ENCODE data around the gene PSMA6.
"Not testable (repeated sequence)": the region's sequence is repeated elsewhere in the genome, so short reads cannot be mapped to it uniquely, and the experiment has no call there.

PSMA6 gene

DNA sequence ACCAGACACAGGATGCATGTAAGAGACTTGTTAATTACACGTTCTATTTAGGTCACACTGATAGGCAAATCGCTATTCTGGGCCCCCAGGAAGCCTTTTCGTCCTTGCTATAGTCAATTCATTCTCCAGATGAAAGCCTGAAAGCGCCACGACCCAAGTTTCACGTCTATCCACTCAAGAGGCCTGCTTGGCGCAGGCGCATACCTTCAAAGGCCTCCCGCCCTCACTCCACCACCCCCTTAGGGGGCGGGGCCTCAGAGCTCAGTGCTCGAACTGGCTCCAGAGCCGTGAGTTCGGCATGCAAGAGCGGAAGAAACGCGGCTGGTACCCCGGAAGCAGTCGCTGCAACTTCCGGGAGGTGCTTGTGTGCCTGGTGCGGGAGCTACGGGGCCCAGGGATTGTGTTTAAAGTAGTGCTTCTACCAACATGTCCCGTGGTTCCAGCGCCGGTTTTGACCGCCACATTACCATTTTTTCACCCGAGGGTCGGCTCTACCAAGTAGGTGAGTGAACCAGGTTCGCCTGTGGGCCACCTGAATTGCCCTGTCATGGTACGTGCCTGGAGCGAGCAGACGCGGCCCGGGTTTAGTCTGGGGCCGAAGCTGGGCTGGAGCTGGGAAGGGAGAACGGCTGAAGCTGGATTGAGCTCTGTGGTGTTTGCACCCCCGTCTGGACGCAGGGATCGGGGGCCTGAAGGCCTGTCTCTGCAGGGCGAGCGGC, at the start of gene PSMA6:
TSS of gene PSMA6 (plus strand) at position 332 of the 719 bp plus-strand sequence. CDS start at position 427, 95 bp downstream.
- peak; percentile 98 to 99 for DNase-seq (ENCODE audit: low read depth in 1 of 2, low spot score in 1 of 2)

DNA sequence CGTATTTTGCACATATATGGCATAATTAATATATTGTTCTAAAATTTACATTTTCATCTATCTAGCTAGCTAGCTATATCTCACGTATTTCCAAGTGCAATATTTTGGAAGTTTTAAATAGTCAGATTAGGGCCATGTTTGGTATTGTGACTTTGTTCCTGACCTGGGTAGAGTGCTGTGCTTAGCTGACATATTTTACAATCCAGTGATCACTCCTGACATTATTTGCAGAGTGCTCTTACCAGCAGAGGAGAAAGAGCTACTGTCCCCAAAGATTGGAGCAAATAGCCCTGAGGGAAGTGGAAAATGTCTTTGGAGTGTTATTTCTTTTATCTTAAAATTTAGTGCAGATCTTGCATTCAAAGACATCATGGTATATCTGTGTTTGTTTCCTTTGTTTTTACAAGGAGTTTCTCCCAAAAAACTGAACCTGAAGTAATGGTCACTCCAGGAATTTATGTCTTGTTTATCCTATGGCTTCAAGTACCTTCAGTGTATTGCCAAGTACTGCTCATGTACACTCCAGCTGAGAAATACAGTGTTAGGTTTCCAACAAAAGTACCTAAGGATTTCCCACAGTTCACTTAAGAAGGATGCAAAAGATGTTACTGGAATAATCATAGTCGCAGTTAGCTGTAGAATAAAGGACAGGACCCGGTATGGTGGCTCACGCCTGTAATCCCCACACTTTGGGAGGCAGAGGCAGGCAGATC, 49.4 kb upstream of the PSMA6 start:
- no peak for DNase-seq (ENCODE audit: low read depth in 1 of 2, low spot score in 1 of 2)

- no peak for DNase-seq (ENCODE audit: low read depth in 1 of 2, low spot score in 1 of 2)
These were observed 48.2 kb upstream of the PSMA6 start for GRCh38 chr14:35243956-35244355.

DNA sequence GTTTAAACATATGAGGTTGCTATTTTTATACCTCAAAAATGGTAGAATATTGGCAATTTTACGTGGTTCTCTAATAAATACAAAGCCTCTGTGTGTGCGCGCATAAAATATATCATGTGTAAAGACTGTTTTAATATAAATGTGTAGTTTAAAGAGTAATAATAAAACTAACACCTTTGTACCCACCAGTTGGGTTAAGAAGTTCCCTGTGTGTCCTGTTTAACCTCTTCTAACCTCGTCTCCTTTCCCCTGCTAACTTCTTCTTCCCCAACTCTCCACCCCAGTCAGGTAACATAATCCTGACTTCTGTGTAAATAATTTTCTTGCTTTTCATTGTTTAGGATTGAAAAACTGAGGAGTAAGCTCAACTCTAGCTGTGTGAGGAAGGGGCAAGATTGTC, 47.6 kb upstream of the PSMA6 start:
- DNase-seq (ENCODE audit: low read depth in 1 of 2, low spot score in 1 of 2), result no peak

GRCh38 chr14:35245051-35245450, 47.1 kb upstream of the PSMA6 start:
- no peak for DNase-seq (ENCODE audit: low read depth in 1 of 2, low spot score in 1 of 2)

DNA sequence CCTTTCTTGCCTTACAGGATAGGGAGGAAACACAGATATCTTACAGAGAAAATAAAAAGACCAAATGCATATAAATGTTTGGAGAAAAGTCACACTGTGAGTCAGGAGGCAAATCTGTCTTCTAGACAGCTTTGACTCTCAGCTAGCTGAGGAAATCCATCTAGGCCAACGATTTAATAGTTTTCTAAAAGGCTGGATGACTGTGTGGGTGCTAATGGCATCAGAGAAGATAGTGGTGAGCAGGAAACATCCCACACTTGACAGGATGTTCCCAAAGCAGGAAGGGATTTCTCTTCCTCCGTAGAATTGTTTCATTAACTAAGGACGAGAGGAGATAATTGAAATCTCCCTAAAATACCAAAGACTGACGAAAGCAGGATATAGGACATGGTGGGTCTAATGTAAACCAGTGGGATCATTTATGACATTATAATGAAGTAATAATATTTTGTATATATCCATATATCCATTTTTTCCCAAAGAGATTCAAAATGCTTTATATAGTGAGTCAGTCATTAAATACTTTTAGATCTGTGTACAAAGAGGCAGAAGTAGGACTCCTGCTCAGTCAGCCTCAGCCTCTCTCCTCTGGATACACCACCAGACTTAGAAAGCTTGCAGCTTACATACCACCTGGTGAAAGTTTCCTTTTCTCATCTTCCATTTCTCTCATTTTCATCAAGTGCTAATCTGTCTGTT, 44.3 kb upstream of the PSMA6 start:
- DNase-seq (ENCODE audit: low read depth in 1 of 2, low spot score in 1 of 2), result no peak

DNA sequence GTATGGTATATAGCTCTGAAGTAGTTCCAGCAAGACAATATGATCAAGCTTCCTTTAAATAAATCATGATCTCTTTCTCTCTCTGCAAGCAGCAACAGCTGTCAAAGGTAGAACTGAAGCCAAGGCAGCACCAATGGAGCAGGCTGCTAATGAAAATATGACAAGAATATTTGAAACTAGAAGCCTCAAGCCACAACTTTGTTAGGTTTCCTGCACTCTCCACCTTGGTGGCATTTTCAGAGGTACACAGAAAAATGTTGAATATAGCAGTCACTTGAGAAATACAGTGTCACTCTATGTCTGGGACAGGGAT, 43.8 kb upstream of the PSMA6 start:
- DNase-seq (ENCODE audit: low read depth in 1 of 2, low spot score in 1 of 2), result no peak

- no peak for DNase-seq (ENCODE audit: low read depth in 1 of 2, low spot score in 1 of 2)
These were observed 41.9 kb upstream of the PSMA6 start for GRCh38 chr14:35250319-35250718.

- no peak for DNase-seq (ENCODE audit: low read depth in 1 of 2, low spot score in 1 of 2)
These were observed 39.7 kb upstream of the PSMA6 start for GRCh38 chr14:35252451-35252868.

- not testable (repeated sequence) for DNase-seq (ENCODE audit: low read depth in 1 of 2, low spot score in 1 of 2)
These were observed 39.1 kb upstream of the PSMA6 start for GRCh38 chr14:35253056-35253455.

DNA sequence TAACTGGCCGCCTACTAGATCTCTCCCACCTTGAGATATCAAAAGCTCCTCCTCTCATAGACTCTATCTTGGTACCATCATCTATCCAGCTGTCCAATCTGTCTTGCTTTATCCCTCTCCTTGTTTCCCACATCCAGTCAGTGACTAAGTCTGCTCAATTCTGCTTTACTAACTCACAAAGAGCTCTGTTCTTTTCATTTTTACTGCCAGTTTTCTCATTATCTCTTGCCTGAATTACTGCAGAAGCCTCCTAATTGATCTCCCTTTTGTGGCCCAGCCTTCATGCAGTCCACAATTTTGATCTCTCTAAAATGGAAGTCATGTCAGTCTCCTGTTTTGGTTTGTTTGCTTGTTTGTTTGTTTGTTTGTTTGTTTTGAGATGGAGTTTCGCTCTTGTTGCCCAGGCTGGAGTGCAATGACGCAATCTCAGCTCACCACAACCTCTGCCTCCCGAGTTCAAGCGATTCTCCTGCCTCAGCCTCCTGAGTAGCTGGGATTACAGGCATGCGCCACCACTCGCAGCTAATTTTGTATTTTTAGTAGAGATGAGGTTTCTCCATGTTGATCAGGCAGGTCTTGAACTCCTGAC, 38.1 kb upstream of the PSMA6 start:
- not testable (repeated sequence) for DNase-seq (ENCODE audit: low read depth in 1 of 2, low spot score in 1 of 2)

GRCh38 chr14:35254736-35255135, 37.4 kb upstream of the PSMA6 start:
- no peak for DNase-seq (ENCODE audit: low read depth in 1 of 2, low spot score in 1 of 2)

DNA sequence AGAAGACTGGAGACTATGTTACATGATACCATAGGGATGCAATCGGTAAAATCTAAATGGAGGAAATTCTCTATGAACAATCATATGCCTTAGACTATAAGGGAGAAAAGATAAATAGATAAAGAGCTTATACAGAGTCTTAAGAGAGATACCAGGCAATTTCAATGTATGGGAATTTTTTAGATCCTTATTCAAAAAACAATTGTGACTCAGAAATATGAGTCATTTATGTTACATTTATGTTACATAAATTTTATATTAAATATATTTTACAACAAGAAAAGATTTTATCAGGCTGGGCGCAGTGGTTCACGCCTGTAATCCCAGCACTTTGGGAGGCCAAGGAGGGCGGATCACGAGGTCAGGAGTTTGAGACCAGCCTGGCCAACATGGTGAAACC, 36.5 kb upstream of the PSMA6 start:
- no peak for DNase-seq (ENCODE audit: low read depth in 1 of 2, low spot score in 1 of 2)

- no peak for DNase-seq (ENCODE audit: low read depth in 1 of 2, low spot score in 1 of 2)
These were observed 34.4 kb upstream of the PSMA6 start for GRCh38 chr14:35257809-35258208.

GRCh38 chr14:35258420-35258819, 33.8 kb upstream of the PSMA6 start:
- no peak for DNase-seq (ENCODE audit: low read depth in 1 of 2, low spot score in 1 of 2)

DNA sequence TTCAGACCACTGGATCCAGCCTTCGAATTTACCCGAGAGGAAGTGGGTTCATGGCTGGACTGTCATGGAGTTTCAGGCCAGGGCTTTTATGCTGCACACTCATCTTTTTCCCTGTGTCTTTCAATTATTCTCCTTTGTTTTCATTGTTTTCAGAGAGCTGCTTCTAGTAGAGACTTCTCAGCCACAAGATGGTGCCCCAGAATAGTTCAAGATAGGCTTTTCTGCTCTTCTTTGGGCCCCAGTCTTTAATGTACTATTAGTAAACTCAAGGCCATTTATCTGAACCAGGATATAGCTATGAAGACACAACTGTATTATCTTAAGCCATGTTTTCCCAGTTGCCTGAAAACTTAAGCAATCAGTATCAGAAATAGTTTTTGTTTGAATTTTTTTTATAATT, 30.4 kb upstream of the PSMA6 start:
- DNase-seq (ENCODE audit: low read depth in 1 of 2, low spot score in 1 of 2), result no peak

- DNase-seq (ENCODE audit: low read depth in 1 of 2, low spot score in 1 of 2), result no peak
These were observed 29.7 kb upstream of the PSMA6 start for GRCh38 chr14:35262436-35262835.

- DNase-seq (ENCODE audit: low read depth in 1 of 2, low spot score in 1 of 2), result no peak
These were observed 23.2 kb upstream of the PSMA6 start for GRCh38 chr14:35268946-35269345.

- no peak for DNase-seq (ENCODE audit: low read depth in 1 of 2, low spot score in 1 of 2)
These were observed 17.4 kb upstream of the PSMA6 start for GRCh38 chr14:35274805-35275204.

DNA sequence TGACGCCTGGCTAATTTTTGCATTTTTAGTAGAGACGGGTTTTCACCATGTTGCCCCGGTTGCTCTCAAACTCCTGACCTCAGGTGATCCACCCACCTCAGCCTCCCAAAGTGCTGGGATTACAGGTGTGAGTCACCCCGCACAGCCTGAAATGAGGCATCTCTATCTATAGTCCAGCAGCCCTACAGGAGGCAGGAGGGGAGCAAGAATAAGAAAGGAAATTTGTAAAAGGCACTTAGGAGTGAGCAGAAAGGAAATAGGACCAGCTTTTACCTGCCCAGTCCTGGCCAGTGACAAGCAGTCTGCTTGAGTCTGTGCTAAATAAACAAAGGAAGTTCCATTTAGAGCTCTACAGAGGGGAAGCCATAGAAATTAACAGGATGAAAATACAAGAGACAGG, 15.0 kb upstream of the PSMA6 start:
- DNase-seq (ENCODE audit: low read depth in 1 of 2, low spot score in 1 of 2), result no peak

DNA sequence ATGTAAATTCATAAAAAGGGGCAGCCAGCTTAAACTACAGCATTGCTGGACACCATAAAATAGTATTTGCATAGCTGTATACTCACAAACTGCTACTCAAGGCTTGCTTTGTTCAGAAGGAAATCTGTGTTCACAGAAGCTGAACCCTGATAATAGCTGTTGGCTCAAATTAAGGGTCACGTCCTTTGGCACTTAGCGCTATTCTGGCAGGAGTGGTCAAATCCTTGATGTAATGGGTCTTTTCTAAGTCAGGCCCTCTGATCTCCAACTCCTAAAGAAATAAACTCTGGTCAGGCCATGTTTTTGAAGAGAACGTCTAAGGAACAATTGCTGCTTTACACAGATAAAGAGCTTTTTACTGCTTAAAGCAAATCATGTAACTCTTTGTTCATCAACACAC, 12.8 kb upstream of the PSMA6 start:
- DNase-seq (ENCODE audit: low read depth in 1 of 2, low spot score in 1 of 2), result no peak

DNA sequence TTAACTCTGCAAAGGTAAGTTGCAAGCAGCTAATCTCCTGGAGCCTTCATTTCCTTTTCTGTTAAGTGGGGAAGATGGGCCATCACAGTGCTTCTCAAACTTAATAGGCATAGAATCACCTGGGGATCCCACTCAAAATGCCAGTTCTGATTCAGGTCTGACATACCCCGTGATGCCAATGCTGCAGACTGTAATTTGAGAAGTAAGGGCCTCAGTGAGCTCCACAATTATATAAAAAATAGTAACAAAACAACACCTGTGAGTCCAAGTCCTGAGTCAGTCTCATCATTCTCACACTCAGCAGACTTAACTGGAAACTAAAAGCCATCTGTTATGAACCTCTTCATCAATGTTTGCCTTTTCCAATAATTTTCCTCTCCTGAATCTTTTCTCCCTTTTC, 10.8 kb upstream of the PSMA6 start:
- no peak for DNase-seq (ENCODE audit: low read depth in 1 of 2, low spot score in 1 of 2)
